Fibroblast of mammary gland (primary cell): ENCODE data around the gene FHIT.

Source experiments
- DNase-seq: peaks from one replicate; pipeline ENCODE4 v3.0.0-alpha.2; 2010; ENCODE audit warnings: low read depth
- H3K4me3 ChIP-seq: 2 replicates; pipeline ENCODE4 v1.5.1; 2011; ENCODE audit warnings: low read depth, mild to moderate bottlenecking, low read length, moderate library complexity; ENCODE audit not compliant: control insufficient read depth
- TF ChIP-seq, protein P1 (sequence below): conservative IDR thresholded peaks from 2 replicates; pipeline ENCODE4 v1.5.1; 2011; ENCODE audit warnings: low read depth, low read length, inconsistent platforms; ENCODE audit not compliant: control insufficient read depth, insufficient read depth

The FHIT gene

GRCh38 chr3:59717679-59718205 is 1533.5 kb downstream of the FHIT start:
- no peak overlapping the region for H3K4me3 ChIP-seq
- no peak for DNase-seq
- TF ChIP-seq, protein P1, sequence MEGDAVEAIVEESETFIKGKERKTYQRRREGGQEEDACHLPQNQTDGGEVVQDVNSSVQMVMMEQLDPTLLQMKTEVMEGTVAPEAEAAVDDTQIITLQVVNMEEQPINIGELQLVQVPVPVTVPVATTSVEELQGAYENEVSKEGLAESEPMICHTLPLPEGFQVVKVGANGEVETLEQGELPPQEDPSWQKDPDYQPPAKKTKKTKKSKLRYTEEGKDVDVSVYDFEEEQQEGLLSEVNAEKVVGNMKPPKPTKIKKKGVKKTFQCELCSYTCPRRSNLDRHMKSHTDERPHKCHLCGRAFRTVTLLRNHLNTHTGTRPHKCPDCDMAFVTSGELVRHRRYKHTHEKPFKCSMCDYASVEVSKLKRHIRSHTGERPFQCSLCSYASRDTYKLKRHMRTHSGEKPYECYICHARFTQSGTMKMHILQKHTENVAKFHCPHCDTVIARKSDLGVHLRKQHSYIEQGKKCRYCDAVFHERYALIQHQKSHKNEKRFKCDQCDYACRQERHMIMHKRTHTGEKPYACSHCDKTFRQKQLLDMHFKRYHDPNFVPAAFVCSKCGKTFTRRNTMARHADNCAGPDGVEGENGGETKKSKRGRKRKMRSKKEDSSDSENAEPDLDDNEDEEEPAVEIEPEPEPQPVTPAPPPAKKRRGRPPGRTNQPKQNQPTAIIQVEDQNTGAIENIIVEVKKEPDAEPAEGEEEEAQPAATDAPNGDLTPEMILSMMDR: no peak

DNA sequence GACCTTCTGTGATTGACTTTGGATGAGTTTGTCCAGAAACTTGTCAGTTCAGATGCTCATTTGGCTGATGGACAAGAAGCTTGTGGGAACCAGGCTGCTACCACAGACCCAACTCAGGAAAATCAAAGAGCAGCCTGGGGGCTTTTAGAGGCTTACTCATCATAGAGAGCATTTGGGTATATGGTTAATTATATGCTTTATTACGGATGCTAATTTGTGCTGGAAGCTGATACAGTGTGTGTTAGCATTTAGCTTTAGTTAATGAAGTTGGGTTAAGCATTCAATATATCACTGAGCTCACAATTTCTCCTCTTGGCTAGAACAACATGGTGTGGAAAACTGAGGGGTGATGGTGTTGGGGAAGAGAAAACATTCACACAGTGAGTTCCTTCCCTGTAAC is 1537.2 kb downstream of the FHIT start:
- H3K4me3 ChIP-seq: no peak overlapping the region
- TF ChIP-seq, protein P1: no peak
- DNase-seq: no peak

DNA sequence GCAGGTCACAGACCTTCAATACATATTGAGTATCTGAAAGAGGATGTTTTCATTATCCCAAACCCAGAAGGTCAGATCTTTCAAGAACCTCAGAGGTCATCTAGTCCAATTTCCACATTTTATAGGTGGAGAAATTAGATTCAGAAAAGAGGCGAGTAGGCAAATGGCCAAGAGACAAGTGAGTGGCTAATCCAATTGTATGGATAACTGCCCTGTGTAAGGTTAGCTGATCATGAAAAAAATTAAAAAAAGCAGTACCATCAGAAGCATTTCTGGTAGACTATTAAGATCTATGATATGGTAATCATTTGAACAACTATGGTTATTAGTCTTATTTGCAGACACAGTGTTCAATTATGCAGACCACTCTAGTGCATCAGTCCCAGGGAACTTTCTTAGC is 1540.7 kb downstream of the FHIT start:
- H3K4me3 ChIP-seq: no peak overlapping the region
- TF ChIP-seq, protein P1: no peak

DNA sequence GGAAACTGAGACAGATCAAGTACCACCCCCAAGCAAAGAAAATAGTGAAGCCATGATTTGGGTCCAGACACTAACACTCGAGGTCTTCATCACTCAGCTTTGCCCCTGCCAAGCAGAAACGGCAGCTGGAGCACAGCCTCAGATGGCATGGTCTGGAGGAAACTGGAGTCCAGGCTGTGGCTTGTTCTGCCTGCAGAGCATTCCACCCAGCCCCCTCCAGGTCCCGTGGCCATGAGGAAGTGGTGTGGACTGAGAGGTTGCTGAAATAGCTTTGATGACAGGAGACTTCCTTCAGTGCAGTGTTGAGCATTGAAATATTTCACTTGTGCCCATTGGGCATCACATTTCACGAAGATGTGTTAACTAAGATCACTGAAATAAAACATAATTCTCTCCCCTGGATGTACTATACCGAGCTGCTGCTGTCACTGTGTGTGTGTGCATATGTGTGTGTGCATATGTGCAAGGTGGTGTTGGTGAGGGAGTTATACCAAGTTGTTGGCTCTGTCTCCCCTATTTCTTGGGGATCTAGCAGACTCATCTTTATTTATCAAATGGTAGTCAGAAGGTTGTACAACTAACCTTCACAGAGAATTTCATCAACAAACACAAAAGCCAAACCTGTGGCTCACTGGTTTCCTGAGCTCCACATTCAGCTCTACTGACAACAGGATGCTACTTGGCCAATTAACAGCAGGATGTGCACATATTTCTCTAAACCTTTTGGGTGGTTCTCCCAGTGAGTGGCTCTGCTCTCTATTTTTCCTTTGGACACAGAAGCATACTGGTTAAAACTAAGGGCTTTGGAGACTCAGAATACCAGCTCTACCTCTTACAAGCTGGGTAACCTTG is 1541.3 kb downstream of the FHIT start:
- H3K4me3 ChIP-seq: no peak overlapping the region
- TF ChIP-seq, protein P1: no peak
- no peak for DNase-seq

More for the DNA sequence above, 1540.7 kb downstream of the FHIT start:
- DNase-seq: no peak

DNA sequence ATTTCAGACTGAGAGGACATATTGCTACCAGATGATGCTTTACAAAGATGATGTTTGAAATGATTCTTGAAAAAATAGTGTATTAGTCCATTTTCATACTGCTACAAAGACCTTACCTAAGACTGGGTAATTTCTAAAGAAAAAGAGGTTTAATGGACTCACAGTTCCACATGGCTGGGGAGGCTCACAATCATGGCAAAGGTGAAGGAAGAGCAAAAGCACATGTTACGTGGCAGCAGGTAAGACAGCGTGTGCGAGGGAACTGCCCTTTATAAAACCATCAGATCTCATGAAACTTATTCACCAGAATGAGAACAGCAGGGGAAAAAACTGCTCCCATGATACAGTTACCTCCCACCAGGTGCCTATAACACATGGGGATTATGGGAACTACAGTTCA is 1543.0 kb downstream of the FHIT start:
- no peak for DNase-seq
- TF ChIP-seq, protein P1: no peak

GRCh38 chr3:59704292-59704691 is 1547.0 kb downstream of the FHIT start:
- H3K4me3 ChIP-seq: no peak overlapping the region
- no peak for DNase-seq
- TF ChIP-seq, protein P1: no peak

More for the DNA sequence above, 1543.0 kb downstream of the FHIT start:
- H3K4me3 ChIP-seq: no peak overlapping the region
